ENCODE results near the gene COX6B2.

- no peak for TF ChIP-seq CTCF (CRISPR knock-in tag; IDR thresholded peaks at IDR 0.05)
- TF ChIP-seq HOMEZ (CRISPR knock-in tag; IDR thresholded peaks at IDR 0.05; ENCODE audit: low read depth), result no peak
- no peak for TF ChIP-seq E2F5 (CRISPR knock-in tag; conservative IDR thresholded peaks at IDR 0.05)
- TF ChIP-seq ZNF883 (CRISPR knock-in tag; IDR thresholded peaks at IDR 0.05; ENCODE audit: not compliant biosample characterization), result no peak
- no peak for TF ChIP-seq EZH2 (conservative IDR thresholded peaks at IDR 0.05; ENCODE audit: low read depth, low read length)
- TF ChIP-seq ZNF180 (CRISPR knock-in tag; IDR thresholded peaks at IDR 0.05; ENCODE audit: borderline replicate concordance, low read depth), result no peak
- no peak for TF ChIP-seq ZNF12 (CRISPR knock-in tag; IDR thresholded peaks at IDR 0.05)
- no peak for TF ChIP-seq ZBTB1 (CRISPR knock-in tag; IDR thresholded peaks at IDR 0.05; ENCODE audit: borderline replicate concordance)
These were observed 29.8 kb upstream of the COX6B2 start, which contains the start of gene TMEM238 for GRCh38 chr19:55384131-55384919.

Measured in HepG2 (cell line).